Stimulated activated CD4-positive, alpha-beta T cell treated with anti-CD3 and anti-CD28 coated beads, TNF-alpha, amount 100 ng/mL, for 48 hours (primary cell): Measurements from ENCODE around the gene IQSEC3.
"Not testable (repeated sequence)": the region's sequence is repeated elsewhere in the genome, so short reads cannot be mapped to it uniquely, and the experiment has no call there.

ENCODE experiments used
- DNase-seq, 3 donors: peaks; one replicate each; pipeline ENCODE4 v3.0.0-alpha.2; 2020; ENCODE audit warnings: low read depth in 3 of 3

Gene IQSEC3

GRCh38 chr12:52902-53734 is 13.4 kb upstream of the IQSEC3 start:
- not testable (repeated sequence) for DNase-seq

DNA sequence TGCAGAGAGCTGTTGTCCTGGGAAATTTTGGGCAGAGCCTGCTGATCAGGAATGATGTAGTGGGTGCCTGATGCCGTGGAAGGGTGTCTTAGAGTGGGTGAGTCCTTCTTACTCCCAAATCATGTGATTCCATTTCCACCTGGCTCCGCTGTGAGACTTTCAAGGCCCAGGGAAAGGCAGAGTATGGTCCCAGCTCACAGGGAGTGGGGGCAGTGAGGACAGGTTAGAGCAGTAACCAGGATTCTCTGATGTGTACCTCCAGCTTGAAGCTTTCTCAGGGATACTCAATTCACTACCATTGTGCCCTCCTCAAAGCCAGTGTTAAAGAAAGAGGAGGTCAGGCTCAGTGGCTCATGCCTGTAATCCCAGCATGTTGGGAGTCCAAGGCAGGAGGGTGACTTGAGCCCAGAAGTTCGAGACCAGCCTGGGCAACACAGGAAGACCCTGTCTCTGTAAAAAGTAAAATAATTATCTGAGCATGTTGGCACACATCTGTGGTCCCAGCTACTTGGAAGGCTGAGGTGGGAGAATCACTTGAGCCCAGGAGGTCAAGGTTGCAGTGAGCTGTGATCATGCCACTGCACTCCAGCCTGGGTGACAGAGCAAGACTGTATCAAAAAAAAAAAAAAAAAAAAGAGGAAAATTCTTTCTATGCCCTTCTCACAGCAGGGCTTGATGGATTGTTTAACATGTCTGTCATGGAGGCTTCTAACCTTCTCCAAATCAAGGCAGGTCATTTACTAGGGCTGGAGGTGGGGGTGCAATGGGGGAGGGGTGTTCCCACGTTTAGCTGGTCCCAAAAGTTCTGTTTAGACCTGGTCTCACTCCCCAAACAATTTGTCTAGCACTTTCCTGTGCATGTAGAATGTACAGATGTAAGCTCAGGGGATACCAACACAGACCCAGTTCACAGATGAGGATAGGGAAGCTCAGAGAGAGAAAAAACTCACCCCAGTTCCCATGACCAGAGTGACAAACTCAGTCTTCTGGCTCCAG is 12.5 kb upstream of the IQSEC3 start:
- no peak for DNase-seq

- DNase-seq = no peak
Observed at GRCh38 chr12:54750-55535, 11.6 kb upstream of the IQSEC3 start.

- DNase-seq = no peak
Observed at GRCh38 chr12:56683-57346, 9.8 kb upstream of the IQSEC3 start.

DNA sequence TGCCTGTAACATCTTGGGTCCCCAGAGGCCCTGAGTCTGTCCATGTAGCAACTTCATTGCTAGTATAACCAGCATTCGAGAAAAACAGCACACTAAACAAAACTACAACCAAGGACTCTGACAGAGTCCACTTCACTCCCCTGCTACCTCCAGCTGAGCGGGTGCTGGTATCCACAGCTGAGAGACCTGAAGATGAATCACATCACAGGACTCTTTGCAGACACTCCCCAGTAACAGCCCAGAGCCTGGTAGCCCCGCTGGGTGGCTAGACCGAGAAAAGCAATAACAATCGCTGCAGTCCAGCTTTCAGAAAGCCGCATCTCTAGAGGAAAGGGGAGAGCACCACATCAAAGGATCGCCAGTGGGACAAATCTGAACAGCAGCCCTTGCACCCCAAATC is 9.0 kb upstream of the IQSEC3 start:
- DNase-seq = no peak

DNA sequence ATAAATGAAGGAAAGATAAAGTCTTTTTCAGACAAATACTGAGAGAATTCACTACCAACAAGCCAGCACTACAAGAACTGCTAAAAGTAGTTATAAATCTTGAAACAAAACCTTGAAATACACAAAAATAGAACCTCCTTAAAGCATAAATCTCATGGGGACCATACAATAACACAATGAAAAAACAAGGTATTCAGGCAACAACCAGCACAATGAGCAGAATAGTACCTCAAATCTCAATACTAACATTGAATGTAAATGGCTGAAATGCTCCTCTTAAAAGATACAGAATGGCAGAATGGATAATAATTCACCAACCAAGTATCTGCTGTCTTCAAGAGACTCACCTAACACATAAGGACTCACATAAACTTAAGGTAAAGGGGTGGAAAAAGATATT is 7.7 kb upstream of the IQSEC3 start:
- DNase-seq = no peak

DNA sequence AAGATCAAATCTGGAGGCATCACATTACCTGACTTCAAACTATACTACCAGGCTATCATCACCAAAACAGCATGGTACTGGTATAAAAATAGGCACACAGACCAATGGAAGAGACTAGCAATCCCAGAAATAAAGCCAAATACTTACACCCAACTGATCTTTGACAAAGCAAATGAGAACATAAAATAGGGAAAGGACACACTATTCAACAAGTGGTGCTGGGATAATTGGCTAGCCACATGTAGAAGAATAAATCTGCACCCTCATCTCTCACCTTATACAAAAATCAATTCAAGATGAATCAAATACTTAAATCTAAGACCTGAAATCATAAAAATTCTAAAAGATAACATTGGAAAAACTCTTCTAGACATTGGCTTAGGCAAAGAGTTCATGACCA is 4.7 kb upstream of the IQSEC3 start:
- not testable (repeated sequence) for DNase-seq

DNA sequence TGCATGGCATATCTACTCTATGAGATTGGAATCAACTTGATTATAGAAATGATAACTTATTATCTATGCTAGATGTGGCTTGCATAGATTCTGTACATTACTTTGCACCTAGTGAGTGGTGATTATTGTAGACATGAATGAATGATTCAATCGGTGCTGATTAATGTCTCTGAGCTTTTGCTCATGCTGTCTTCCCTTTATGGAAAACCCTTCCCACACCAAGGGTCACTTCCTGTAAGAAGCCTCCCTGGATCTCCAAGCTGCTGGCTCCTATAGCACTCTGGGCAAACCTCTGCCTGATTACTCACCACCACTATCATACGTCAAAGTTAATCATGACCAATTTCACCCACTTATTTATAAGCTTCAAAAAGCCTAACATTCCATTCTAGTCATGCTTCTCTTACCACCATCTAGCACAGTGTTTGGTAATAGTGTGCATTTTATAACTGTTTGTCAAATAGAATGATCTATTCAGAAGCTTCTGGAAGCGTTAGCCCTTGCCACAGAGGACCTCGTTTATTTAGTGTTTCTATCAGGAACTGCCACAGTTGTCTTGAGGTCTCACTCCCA is 990 bp upstream of the IQSEC3 start:
- DNase-seq = not testable (repeated sequence)

- DNase-seq = not testable (repeated sequence)
Observed at GRCh38 chr12:66782-67504, 376 bp downstream of the IQSEC3 start.

DNA sequence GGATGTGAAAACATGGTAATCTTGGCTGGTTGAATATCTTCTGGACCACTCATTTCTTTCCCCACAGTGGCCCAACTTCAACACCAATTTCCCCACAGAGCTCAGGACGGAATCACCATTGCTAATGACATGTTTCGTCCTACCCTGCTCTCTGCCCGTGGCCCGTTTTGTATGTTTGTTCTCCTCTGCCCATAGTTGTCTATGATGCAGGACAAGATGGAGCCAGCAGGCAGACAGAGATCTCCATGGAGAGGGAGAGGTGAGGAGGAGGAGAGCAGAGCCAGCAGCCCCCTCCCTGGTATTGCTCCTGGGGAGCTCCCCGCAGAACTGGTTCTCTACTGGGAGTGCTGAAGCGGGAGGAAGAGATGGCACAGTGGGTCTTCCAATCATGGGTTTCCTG is 3.1 kb downstream of the IQSEC3 start:
- DNase-seq = not testable (repeated sequence)

DNA sequence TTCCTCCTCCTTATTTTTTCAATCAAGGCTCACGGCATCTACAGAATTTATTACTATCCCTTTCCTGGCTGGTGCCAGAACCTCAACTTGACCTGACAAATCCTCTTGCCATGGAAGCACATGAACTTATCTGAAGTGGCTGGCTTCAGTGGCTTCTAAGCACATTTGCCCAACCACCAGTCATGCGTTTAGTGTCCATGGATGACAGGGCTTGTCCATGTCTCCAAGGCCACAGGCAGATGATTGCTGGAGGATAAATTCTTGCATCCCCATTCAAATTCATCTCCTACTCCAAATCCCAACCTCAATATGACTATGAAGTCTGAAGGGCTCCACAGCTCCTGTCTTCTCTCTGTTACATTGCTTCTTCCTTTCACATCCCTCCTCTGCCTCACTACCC is 4.0 kb downstream of the IQSEC3 start:
- DNase-seq = not testable (repeated sequence)

DNA sequence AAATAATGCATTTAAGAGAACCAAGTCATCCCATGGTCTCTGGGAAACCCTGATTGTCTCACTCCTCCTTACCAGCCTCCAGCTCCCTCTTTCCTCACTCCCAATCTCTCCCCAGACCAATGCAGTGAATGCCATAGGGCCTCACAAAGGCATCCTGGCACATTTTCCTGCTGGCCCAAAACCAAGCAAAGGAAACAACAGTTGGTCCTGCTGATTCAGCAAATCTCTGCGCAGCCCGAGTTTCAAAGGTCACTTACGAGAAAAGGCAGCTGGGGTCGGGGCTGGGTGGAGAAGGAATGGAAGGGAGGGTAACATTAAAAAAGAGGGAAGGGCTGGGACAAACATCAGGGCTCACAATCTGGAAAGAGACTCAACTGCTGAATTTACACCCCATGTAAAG is 5.5 kb downstream of the IQSEC3 start:
- not testable (repeated sequence) for DNase-seq

GRCh38 chr12:74420-75190 is 8.0 kb downstream of the IQSEC3 start:
- not testable (repeated sequence) for DNase-seq

GRCh38 chr12:75541-75940 is 9.0 kb downstream of the IQSEC3 start:
- DNase-seq = not testable (repeated sequence)

DNA sequence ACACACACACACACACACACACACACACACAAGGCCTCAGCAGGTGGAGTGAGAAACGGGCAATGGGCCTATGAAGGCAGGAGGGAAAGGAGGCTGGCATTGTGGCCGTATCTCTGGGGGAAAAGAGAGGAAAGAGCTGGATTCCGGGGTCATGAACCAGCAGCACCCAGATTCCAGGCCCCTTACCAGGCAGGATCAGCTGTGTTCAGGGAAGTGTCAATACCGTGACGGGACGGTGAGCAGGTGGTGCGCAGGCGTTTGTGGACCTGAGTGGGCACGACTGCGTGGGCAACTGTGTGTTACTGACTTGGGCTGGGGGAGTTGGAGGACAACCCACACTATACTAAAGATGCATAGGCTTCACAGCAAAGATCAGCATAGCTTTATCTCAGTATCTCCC is 9.5 kb downstream of the IQSEC3 start:
- DNase-seq = not testable (repeated sequence)

DNA sequence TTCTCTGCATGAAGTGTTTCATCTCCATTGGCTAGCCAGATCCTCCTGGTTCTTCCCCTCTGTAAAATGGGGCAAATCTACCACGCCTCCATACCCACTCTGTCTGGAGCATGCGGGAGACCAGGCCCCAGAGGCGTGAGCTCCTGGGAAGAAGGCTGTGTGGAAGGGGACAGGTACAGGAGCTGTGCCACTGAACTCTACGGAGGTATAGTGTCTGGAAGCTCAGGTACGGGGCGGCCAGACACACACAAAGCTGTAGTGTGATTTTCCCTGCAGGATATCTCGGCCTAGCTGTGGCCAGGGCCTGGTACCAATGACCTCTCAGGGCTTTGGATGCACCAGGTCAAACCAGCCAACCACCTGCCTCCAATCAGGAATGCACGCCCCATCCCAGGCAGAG is 10.0 kb downstream of the IQSEC3 start:
- DNase-seq = not testable (repeated sequence)

- not testable (repeated sequence) for DNase-seq
Observed at GRCh38 chr12:77101-77719, 10.6 kb downstream of the IQSEC3 start.

DNA sequence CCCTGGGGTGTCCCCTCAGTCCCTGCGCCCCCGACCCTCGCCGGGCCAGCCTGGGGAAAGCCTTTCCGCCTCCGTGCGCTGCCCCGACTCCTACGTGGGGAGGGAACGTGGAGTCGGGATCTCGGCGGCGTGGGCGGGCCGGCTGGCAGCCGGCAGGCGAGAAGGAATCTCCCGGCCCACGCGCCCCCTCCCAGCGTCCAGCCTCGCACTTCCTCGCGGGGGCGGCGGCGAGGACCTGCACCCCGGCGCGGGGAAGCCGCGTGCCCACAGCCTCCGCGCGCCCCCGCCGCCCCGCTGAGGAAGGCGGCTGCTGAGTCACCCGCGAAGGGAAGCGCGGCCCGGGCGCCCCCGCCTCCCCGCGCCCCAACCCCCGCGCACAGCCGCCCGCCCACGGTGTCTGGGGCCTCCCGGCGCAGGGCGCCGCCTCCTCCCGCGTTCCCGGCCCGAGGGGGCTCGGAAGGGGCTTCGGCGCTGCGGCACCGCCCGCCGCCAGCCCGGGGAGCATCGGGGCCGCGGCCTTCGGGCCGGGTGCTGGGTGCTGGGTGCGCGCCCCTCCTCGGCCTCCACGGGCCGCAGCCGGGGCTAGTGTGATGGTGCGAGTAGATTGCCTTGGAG is 11.3 kb downstream of the IQSEC3 start:
- not testable (repeated sequence) for DNase-seq
